ENCODE data around the gene FRMD4B.
"Not testable (repeated sequence)": the region's sequence is repeated elsewhere in the genome, so short reads cannot be mapped to it uniquely, and the experiment has no call there.

The FRMD4B gene

DNA sequence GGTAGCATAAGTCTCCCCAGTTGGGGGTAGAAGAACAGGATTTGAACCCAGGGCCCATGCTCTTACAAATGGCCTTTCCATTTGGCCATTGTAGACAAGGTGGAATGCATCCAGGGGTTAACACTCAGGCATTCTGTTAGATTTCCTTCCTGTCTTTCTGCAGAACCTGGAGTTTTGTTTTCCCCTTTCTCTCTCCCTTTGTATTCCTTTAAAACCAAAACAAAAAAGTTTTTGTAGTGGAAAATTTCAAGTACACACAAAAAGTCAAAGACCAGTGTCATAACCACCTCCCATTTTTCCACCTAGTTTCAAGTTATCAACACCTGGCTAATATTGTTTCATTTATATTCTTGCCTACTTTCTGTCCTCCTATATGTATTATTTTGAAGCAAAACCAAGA is 26.0 kb downstream of the FRMD4B start:
- DNase-seq, result no peak

DNA sequence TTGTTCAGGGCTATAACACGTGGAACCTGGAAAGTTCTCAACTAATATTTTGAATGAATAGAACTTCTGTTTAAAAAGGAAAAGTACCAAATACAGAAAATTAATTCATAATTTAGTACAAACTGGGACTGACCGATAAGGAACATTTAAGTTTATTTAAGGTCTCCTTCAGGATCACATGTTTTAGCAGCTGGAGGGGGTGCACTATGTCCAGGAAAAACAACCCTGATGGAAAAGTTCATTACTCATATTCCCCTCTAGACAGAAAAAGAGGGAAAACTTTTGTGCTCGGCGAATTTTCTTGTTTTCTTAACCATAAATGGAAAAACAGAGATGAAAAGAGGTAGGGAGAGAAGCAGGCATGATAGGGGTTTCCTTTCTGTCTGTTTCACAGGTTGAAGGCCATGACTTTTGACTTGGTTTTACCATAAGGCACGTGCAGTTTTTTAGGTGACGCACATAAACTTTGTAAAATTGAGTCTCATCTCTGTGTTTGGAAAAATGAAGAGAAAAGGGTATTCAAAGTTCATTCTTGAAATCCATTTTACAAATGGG is 26.5 kb downstream of the FRMD4B start:
- no peak for DNase-seq

GRCh38 chr3:69357196-69357595 is 28.7 kb downstream of the FRMD4B start:
- no peak for DNase-seq

DNA sequence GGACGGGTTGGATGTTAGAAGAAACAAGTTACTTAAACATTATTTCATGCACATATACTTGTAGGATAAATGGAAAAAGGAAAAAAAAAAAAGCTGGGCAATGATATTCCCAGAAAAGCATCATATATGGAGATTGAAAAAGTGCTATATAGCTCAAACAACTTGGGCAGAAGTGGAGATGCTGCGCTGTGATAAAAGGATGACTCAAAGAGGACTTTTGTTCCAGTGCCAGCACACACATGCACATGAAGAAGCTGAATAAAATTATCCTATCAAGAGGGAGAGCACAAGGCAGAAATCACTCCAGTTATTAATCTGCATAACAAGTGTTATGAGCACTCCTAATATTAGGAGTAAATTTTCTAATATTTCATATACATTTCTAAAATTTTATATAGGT is 30.9 kb downstream of the FRMD4B start:
- no peak for DNase-seq

DNA sequence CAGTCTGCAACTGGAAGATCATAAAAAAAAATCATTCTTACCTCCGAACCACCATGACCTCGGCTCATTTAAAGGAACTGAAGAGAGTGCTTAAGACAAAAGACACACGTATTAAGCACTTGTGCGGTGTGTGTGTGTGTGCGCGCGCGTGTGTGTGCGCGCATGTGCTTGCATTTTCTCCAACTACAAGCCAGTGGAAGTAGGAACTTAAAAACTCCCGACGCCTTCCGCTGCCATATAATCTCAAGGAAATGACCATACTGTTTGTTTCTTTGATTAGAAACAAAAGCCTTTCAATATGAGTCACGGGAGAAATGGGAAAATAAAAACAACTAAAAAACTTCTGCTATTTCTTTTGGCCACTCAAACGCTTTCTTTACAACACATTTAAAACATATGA is 32.4 kb downstream of the FRMD4B start:
- DNase-seq, result no peak

GRCh38 chr3:69353088-69353478 is 32.8 kb downstream of the FRMD4B start:
- DNase-seq, result no peak

GRCh38 chr3:69352305-69353087 is 33.4 kb downstream of the FRMD4B start:
- no peak for DNase-seq

DNA sequence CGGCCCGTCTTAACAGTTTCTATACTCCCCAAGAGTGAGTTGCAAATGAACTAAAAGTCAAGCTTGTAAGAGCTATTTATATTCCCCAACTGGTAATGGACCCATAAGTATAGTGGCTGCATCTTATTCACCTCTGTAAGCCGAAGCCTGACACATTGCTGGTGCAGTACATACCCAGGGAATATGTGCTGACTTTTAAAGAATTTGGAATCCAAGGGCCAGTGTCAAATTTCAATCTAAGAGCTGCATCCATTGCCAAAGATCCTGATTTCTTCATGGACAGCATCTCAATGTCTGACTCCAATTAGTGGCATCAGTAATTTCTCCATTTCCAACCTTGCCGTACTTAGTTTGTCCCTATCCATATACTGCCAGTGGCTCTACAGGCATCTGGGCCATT is 42.0 kb downstream of the FRMD4B start:
- no peak for DNase-seq

DNA sequence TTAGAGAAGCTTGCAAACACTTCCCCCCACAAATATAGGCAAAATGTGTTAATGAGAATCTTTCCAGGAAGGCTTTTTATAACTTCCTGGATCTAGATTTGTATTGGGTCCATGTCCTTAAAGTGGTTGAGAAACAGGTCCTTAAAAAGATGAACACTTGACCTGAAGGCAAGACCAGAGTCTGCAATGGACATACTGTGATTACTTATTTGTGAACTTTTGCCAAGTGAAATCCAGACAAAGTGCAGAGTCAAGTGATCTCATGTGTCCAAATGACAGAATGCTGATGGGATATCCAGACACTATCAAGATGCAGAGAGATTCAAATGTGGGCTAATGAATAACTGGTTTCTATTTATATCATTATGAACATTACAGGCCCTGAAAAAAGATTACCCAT is 43.8 kb downstream of the FRMD4B start:
- DNase-seq, result no peak

DNA sequence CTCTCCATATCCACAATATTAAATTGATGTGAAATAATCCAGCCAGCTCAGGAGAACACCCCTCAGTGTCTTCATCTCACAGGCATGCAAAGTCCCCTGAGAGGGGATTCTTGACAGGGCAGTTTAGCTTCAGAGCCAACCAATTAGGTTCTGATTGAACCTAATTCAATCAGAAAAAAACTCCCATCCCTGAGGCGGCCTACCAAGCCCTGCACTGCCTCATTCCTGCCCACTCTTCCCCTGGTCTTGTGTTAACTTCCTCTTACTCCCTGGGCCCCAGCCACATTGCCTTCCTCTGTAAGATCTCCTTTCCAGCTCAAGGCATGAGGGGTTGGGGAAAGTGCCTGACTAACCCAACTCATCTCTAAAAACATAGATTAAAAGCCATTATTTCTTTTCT is 46.1 kb downstream of the FRMD4B start:
- no peak for DNase-seq

DNA sequence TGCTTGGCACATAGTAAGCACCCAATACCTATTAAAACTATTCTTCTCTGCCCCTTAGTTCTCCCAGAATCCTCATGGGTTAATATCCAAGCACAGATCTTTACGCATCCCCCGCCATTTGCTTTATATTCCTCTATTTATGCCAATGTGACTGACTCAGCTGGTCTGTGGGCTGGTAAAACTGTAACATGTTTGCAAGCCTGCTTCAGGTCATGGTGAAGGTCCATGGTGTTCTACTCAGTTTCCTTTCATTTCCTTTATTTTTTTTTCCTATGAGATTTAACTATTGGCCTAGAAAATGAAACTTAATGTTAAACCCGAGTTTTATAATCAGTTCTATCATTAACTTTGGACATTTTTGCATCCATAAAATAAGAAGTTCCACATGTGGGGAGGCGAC is 47.0 kb downstream of the FRMD4B start:
- DNase-seq, result no peak

GRCh38 chr3:69332934-69333333 is 53.0 kb downstream of the FRMD4B start:
- no peak for DNase-seq

DNA sequence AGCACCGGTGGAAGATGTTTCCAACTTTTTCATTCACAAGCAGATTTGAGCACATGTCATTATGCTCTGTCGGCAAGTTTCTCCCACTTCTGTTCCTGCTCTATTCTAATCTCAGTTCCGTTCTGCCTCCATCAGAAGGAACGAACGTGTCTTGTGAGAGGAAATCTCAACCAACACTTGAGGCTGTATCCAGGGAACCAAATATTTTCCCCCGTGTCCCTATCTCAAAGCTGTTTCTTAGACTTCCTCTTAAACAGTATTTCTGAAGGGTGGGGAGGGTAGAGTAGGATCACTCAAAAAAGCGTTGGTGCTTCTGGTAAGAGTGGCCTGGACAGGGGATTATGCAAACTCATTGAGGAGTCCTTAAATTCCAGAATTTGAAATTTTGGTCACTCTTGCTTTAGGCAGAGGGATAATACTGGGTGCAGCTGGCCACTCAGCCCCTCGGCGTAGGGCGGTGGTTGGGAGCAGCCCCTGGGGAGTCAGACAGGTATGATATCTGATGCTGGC is 54.9 kb downstream of the FRMD4B start:
- DNase-seq, result no peak

- DNase-seq, result peak; percentile 9
These were observed 56.0 kb downstream of the FRMD4B start for GRCh38 chr3:69329892-69330291.

DNA sequence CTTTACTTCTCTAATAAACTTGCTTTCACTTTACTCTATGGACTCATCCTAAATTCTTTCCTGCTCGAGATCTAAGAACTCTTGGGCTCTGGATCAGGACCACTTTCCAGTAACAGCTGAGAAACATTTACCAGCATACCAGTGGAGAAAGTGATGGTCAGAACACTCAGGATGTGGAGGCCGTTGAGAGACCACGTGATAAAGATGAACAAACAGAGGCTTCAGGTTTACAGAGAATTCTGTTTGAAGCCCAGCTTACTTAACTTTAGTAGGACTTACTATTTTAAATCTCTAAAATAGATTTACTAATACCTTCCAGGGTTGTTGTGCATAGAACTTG is 57.0 kb downstream of the FRMD4B start:
- no peak for DNase-seq

DNA sequence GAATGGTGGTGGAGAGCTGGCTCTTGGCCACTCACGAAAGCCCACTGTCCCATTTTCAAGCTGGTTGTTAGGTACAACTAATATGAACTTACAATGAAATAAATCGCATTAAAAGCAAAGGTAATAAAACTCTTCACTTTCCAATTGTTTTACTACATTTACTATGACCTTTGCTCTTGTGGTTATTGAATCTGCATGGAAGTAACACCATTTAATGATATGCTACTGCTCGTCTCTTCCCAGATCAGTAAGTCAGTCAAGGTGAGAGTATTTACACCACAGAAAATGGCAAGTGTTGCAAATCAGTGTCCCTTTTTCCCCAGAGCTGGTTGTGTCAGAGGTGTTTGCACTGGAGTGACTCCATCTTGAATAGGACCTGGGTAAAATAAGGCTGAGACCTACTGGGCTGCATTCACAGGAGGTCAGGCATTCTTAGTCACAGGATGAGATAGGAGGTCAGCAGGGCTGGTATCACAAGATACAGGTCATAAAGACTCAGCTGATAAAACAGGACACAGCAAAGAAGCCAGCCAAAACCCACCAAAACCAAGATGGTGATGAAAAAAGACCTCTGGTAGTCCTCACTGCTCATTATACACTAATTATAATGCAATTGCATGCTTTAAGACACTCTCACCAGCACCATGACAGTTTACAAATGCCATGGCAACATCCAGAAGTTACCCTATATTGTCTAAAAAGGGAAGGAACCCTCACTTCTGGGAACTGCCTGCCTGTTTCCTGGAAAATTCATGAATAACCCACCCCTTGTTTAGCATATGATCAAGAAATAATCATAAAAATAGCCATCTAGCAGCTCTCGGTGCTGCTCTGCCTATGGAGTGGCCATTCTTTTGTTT is 57.6 kb downstream of the FRMD4B start:
- no peak for DNase-seq

DNA sequence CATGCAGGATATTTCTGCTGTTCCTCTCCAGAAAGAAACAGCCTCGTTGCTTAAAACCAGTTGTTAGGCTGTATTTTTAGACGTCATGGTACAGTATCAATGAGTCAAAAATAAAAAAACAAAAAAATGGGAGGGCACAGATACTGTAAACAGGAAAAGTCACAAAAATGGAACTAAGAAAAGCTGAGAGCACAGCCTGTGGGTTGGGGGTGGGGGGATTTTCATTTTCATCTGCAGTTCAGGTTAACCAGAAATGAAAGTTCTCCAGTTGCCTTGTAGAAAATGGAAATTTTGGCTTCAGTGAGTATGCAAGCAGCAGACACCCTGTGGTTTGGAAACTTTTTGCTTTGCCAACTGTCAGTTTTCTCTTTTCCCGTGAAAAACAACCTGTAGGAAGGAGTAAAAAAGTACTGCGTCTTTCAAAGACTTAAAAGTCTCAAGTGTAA is 59.0 kb downstream of the FRMD4B start:
- DNase-seq, result no peak

DNA sequence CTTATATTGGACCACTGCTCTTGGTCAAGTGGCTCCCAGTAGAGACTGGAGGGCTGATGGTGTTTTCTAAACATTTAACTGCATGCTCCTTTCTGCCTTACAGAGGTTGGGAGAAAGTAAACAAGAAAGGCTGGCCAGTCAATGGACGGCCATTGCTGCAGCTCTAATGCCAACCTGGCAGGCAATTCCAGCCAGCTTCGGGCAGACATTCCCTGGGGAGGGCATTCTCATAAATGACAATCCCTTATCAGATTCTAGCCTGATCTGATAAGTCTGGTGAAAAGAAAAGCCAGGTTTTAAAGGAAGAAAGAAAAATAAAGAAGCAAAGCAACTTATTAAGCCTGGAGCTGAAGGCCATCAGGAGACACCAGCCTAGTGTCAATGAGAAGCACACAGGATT is 60.7 kb downstream of the FRMD4B start:
- DNase-seq, result no peak

DNA sequence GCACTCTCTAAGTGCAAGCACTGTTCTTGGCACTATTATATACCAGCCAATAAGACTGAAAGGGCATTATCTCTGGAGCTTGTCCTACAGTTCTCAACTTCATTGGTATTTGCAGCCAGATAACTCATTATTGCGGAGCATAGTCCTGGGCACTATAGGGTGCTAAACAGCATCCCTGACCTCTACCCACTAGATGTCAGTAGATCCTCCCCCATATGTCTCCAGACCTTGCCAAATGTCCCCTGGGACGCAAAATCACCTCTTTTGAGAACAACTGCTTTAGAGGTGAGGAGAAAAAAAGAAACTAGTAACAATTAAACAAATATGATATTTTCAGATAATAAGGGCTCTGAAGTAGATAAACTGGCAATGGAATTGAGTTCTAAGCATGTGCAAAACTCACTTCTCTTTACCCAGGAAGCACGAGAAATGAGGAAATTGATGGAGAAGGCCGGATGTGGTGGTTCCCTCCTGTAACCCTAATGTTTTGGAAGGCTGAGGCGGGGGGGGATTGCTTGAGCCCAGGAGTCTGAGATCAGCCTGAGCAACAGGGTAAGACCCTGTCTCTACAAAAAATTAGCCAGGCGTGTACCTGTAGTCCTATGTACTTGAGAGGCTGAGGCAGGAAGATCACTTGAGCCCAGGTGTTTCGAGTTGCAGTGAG is 61.4 kb downstream of the FRMD4B start:
- no peak for DNase-seq

GRCh38 chr3:69323941-69324340 is 61.9 kb downstream of the FRMD4B start:
- no peak for DNase-seq

DNA sequence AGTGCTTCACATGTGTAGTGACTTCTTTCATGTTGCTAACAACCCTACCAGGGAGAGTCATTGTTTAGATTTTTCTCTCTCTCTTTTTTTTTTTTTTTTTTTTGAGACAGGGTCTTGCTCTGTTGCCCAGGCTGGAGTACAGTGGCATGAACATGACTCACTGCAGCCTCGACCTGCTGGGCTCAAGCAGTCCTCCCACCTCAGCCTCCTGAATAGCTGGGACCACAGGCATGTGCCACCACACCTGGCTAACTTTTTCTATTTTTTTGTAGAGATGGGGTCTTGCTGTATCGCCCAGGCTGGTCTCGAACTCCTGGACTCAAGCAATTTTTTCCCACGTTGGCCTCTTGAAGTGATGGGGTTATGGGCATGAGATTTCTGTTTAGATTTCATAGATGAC is 63.4 kb downstream of the FRMD4B start:
- DNase-seq, result not testable (repeated sequence)

DNA sequence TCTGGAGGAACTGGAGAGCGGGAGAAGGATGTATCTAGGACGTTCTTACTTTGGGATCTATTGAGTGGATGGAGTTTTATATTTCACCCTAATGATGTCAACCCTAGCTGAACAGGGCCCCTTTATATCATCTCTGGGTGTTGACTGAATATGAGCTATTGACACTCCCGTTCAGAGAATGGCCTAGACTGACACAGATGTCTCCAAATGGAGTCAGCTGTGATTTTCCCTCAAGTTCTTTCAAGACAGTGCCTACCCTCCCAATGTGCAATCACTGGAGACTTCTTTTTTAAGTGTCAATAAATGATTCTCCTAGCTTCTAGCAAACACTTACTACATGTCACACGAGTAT is 63.8 kb downstream of the FRMD4B start:
- DNase-seq, result no peak
